Ectodermal cell (in vitro differentiated cells): ENCODE measurements around the gene ARL15.

Source experiments
- H3K27ac ChIP-seq: 2 replicates; pipeline ENCODE4 v1.7.0; 2013; ENCODE audit warnings: mild to moderate bottlenecking, low read depth, low read length; ENCODE audit not compliant: insufficient read depth, poor library complexity, severe bottlenecking
- H3K27me3 ChIP-seq: 2 replicates; pipeline ENCODE4 v1.7.0; 2013; ENCODE audit warnings: mild to moderate bottlenecking, low read length; ENCODE audit not compliant: insufficient read depth, control insufficient read depth, poor library complexity, severe bottlenecking
- H3K36me3 ChIP-seq: one replicate; pipeline ENCODE4 v1.7.0; 2013; ENCODE audit warnings: low read length; ENCODE audit not compliant: control insufficient read depth, insufficient read depth
- H3K4me1 ChIP-seq: one replicate; pipeline ENCODE4 v1.7.0; 2013; ENCODE audit warnings: low read length; ENCODE audit not compliant: control insufficient read depth, insufficient read depth
- H3K4me3 ChIP-seq: 2 replicates; pipeline ENCODE4 v1.7.0; 2013; ENCODE audit warnings: low read depth, low read length, control low read depth; ENCODE audit not compliant: insufficient read depth
- H3K9me3 ChIP-seq: 2 replicates; pipeline ENCODE4 v1.7.0; 2013; ENCODE audit warnings: mild to moderate bottlenecking, low read length, moderate library complexity; ENCODE audit not compliant: control insufficient read depth
- WGBS, 2 experiments: methylation state at CpG; one replicate each; pipeline ENCODE4 v1.1.7; 2013; ENCODE audit warnings: missing lambda C conversion rate in 2 of 2; 5-methylcytosine and 5-hydroxymethylcytosine counted together

The ARL15 gene

DNA sequence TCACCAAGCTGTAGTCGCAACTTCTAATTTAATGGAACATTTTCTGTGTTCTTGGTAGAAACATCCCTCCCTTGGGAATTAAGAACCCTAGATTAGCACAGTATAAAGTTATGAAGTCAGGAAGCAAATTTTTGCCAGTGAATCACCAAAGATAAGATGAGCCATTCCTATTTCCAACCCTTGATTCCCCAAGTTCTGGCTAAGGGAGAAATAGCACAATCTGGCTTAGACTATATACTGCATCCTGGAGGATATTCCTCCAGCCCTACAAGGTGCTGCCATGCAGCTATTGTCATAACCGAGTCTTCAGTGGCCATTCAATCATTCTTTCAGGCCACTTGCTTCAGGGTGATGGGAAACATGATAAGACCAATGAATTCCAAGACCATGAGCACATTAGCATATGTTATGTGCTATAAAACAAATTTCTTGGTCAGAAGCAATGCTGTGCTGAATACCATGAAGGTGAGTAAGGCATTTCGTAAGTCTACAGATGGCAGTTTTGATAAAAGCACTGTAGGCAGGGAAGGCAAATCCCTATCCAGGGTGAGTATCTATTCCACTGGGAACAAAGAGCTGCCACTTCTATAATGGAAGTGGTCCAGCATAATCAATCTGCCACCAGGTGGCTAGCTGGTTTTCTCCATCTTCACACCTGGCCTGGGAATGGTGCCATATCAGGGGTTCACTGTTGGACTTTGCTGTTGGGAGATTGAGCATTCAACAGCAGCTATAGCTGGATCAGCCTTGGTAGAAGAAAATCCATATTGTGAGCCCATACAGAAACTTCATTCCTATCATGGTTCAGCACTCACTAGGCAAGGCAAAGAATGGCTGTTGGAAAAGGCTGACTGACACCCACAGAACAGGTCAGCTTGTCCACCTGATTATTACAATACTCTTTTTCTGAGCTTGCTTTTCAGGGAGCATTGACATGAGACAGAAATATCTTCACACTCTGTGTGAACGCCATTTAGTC lies 19.6 kb upstream of the ARL15 start:
- no peaks in the 10 kb centered on the region for H3K36me3 ChIP-seq
- 88 to 89% methylated on average over 4 of the region's 4 CpGs for WGBS, 2 experiments

DNA sequence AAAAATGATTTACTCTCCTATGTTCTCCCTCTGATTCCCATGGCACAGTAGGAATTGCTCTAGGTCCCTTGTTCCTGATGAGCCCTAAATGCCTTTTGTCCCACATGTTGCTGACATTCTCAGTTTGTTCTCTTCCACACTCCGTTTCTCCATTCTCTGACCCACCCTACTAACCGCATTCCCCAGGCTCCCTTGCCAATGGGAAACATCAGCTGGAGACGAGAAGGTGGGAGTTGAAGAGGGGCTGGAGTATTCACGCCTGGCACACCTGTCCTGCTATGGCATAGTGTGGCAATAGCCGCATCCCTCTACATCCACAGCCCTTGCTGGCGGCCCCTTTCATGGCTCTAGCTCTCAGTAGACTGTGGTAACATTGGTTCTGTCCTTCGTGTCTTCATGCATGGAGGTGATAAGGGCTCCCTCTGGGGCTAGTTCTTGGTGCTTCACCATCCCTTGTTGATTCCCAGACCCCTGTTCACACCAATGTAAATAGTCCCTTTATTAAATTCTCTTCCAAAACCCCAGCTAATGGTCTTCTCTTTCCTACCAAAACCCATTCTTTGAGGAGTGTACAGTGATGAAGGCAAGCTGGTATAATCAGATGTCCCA lies 16.4 kb upstream of the ARL15 start:
- 93 to 94% methylated on average over 7 of the region's 7 CpGs for WGBS, 2 experiments
- H3K27me3 ChIP-seq: no peaks in the 10 kb centered on the region
- no peaks in the 10 kb centered on the region for H3K36me3 ChIP-seq
- no peaks in the 10 kb centered on the region for H3K4me1 ChIP-seq
- H3K27ac ChIP-seq: no peak overlapping the region
- no peaks in the 10 kb centered on the region for H3K9me3 ChIP-seq
- H3K4me3 ChIP-seq: no peak overlapping the region

More for the DNA sequence above, 19.6 kb upstream of the ARL15 start:
- no peak overlapping the region for H3K4me3 ChIP-seq
- no peaks in the 10 kb centered on the region for H3K27me3 ChIP-seq
- no peaks in the 10 kb centered on the region for H3K4me1 ChIP-seq
- H3K9me3 ChIP-seq: no peaks in the 10 kb centered on the region
- H3K27ac ChIP-seq: no peak overlapping the region

- H3K27ac ChIP-seq: no peak overlapping the region
- no peak overlapping the region for H3K4me3 ChIP-seq
- 82% methylated on average over 5 of the region's 5 CpGs for WGBS, 2 experiments
- H3K27me3 ChIP-seq: no peaks in the 10 kb centered on the region
- H3K9me3 ChIP-seq: no peaks in the 10 kb centered on the region
- H3K4me1 ChIP-seq: no peaks in the 10 kb centered on the region
- no peaks in the 10 kb centered on the region for H3K36me3 ChIP-seq
These were observed 15.4 kb upstream of the ARL15 start for GRCh38 chr5:54325610-54326311.

- H3K4me3 ChIP-seq: no peak overlapping the region
These were observed 14.9 kb upstream of the ARL15 start for GRCh38 chr5:54325272-54325609.

GRCh38 chr5:54324651-54325271 lies 14.4 kb upstream of the ARL15 start:
- Histone ChIP-seq H3K36me3 (no peaks in the 10 kb centered on the region), H3K4me3 (no peak overlapping the region), H3K4me1 (no peaks in the 10 kb centered on the region), H3K27me3 (no peaks in the 10 kb centered on the region), H3K9me3 (no peaks in the 10 kb centered on the region), H3K27ac (no peak overlapping the region)
- 84 to 86% methylated on average over 6 to 7 of the region's 7 CpGs for WGBS, 2 experiments

More at GRCh38 chr5:54325272-54325609, 14.9 kb upstream of the ARL15 start:
- H3K4me1 ChIP-seq: no peaks in the 10 kb centered on the region
- WGBS, 2 experiments: 91 to 93% methylated on average over 1 of the region's 1 CpG
- no peaks in the 10 kb centered on the region for H3K36me3 ChIP-seq
- no peaks in the 10 kb centered on the region for H3K27me3 ChIP-seq
- H3K9me3 ChIP-seq: no peaks in the 10 kb centered on the region
- H3K27ac ChIP-seq: no peak overlapping the region

DNA sequence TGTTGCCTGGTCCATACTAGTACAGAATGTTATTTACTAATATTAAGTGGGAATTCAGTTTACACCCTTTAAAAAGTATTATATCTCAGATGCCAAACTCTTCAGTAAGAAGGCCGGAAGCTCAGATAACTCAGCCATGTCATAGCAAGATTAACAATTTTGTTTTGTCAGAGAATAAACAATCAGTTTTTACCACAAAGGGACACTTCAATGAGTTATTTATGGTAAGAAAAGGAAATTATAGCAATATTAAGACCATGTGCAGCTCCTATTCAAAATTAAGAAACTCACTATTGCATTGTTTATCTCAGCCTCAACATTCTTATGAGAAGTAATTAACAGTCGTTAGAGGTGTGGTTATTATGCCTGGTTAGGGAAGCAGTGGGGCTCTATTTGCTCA lies 13.1 kb upstream of the ARL15 start:
- Histone ChIP-seq H3K9me3 (no peaks in the 10 kb centered on the region), H3K27ac (no peak overlapping the region), H3K27me3 (no peaks in the 10 kb centered on the region), H3K4me3 (no peak overlapping the region), H3K36me3 (no peaks in the 10 kb centered on the region), H3K4me1 (no peaks in the 10 kb centered on the region)
- 80 to 88% methylated on average over 1 to 2 of the region's 2 CpGs for WGBS, 2 experiments

DNA sequence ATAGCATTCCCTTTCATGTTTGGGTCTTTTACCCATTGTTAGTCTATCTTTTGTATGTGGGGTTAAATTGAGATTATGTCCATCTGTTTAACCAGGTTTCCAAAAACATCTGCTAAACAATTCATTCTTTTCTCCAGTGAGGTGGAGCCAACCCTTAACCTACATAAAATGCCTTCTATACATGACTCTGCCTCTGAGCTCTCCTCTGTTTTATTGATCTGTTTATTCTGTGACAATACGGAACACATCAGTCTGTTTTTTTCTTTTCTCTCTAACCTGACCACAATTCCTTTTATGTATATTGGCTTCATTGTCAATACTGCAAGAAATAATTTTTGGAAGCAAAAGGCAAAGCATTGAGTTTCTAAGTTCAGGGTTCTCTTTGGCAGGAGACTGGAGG lies 9.9 kb upstream of the ARL15 start:
- Histone ChIP-seq H3K27ac (no peak overlapping the region), H3K4me1 (no peaks in the 10 kb centered on the region), H3K4me3 (no peak overlapping the region), H3K36me3 (no peaks in the 10 kb centered on the region), H3K9me3 (no peaks in the 10 kb centered on the region), H3K27me3 (no peaks in the 10 kb centered on the region)
- 100% methylated on average over 1 of the region's 1 CpG; no CpG with 5 or more reads in 1 of the 2 experiments for whole genome bisulfite sequencing, 2 experiments

- Histone ChIP-seq H3K27me3 (peaks cover 5% of the 10 kb centered on the region), H3K36me3 (no peaks in the 10 kb centered on the region), H3K4me1 (no peaks in the 10 kb centered on the region), H3K9me3 (no peaks in the 10 kb centered on the region), H3K4me3 (no peak overlapping the region), H3K27ac (no peak overlapping the region)
- 94 to 97% methylated on average over 5 of the region's 5 CpGs for WGBS, 2 experiments
These were observed 7.3 kb upstream of the ARL15 start for GRCh38 chr5:54317511-54318260.

- Histone ChIP-seq H3K9me3 (no peaks in the 10 kb centered on the region), H3K36me3 (no peaks in the 10 kb centered on the region), H3K27me3 (peaks cover 18% of the 10 kb centered on the region), H3K27ac (no peak overlapping the region), H3K4me3 (no peak overlapping the region), H3K4me1 (no peaks in the 10 kb centered on the region)
- WGBS, 2 experiments: 91 to 92% methylated on average over 5 of the region's 5 CpGs
These were observed 5.6 kb upstream of the ARL15 start for GRCh38 chr5:54315736-54316528.
